HG03196 (cell line): ENCODE measurements around the gene FAM151B.

Experiments
- ATAC-seq: cut with Tn5 transposase; IDR thresholded peaks from one replicate; pipeline ENCODE4 v1.9.1; 2021; ENCODE audit not compliant: unreplicated experiment

Gene FAM151B

DNA sequence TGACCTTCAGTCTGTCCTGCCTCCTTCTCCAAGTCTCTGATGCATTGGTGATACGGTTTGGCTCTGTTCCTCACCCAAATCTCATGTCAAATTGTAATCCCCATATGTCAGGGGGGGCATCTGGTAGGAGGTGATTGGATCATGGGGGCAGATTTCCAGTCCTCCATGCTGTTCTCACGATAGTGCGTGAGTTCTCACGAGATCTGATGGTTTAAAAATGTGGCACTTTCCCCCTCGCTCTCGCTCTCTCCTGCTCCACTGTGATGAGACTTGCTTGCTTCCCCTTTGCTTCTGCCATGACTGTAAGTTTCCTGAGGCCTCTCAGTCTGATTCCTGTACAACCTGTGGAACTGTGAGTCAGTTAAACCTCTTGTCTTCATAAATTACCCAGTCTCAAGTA, 96.9 kb downstream of the FAM151B start:
- ATAC-seq = no peak

DNA sequence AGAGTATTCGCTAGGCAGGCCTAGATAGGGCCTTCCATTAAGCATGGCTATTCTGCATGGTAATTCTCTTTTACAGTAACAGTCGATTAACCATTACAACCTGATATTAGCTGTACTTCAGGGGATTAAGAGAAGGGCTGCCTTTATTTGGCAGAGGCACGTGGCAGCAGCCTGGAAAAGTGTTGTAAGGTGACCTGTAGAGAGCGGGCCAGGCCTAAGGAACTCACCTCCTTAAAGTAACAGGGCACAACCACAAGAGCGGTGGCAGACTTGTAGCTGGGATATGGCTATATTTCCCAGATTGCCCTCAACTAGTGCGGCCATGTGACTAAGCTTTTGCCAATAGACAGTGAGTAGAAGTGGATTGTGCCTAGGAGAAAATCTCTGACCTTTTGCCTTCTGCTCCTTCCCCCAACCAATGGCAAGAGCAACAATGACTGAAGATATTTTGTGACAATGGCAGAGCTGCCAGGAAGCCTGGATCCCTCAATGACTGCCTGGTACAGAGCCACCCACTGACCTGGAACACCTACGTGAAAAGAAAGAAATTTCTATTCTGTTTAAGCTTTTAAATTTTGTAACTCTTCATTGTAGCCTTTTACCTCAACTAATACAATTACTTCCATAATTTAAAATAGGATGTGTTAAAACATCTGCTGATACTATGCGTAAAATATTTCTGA, 101.1 kb downstream of the FAM151B start:
- no peak for ATAC-seq

DNA sequence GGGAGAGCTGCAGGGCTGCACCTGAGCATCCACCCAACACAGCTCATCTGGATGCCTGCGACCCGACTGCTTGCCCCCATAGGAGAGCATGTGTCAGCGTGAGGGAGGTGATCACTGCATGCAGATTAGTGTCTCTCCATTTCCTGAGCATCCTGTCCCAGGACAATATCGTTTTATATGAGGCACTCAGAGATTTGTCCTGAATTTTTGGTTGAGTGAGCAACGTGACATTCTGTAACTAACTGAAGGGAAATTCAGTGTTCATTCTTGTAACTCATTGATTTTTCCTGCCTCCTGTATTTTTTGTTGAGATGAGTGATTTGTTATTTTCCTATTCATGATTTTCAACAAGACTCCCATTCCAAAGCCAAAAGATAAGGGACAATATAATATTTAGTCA, 102.9 kb downstream of the FAM151B start:
- ATAC-seq = no peak

DNA sequence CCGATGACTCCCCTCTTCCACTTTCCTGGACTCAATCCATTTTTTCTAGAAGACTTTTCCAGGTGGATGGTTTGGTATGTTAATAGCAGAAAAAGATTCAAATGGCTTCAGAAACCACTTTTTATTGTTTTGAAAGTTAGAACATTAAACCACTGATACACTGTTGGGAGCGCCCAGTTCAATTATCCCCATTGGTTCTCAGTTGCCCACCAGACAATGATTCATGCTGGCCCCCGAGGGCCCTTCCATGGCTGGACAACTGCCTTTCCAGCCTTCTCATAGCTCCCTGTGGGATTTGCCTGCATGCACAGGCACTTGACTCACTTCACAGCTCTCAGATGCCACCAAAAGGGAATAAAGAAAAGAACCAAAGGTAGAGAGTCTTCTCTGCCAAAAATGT, 103.5 kb downstream of the FAM151B start:
- ATAC-seq = no peak

DNA sequence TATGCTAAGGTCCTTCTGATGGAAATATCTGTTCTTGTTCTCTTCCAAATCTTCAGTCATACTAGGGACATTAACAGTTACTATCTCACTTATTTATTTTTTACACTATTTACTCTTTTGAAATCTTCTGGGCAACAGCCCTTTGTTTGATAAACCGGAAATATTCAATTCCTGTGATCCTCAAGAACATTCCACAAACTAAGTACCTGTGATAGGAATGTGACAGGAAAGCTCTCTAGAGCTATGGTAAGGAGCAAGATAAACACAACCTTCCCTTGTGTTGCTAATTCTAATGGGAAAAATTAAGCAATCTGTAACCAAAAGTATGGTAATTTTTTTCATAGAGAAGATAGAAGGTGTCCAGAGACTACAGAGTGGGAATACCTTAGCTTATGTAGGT, 104.2 kb downstream of the FAM151B start:
- ATAC-seq = no peak
